HG03064 (cell line): ENCODE results near the gene RORB.

Experiments
- ATAC-seq: cut with Tn5 transposase; IDR thresholded peaks from one replicate; pipeline ENCODE4 v1.9.1; 2021; ENCODE audit warnings: low read depth; ENCODE audit not compliant: unreplicated experiment

RORB gene

GRCh38 chr9:74577956-74578355, 80.8 kb downstream of the RORB start:
- no peak for ATAC-seq

- no peak for ATAC-seq
Measured at GRCh38 chr9:74589576-74589975, 92.4 kb downstream of the RORB start.

GRCh38 chr9:74595286-74595685, 98.2 kb downstream of the RORB start:
- no peak for ATAC-seq

- no peak for ATAC-seq
Measured at GRCh38 chr9:74598874-74599273, 101.7 kb downstream of the RORB start.

- ATAC-seq, result no peak
Measured at GRCh38 chr9:74609671-74610405, 112.7 kb downstream of the RORB start.

- no peak for ATAC-seq
Measured at GRCh38 chr9:74610523-74611061, 113.5 kb downstream of the RORB start.

GRCh38 chr9:74630228-74630627, 133.1 kb downstream of the RORB start:
- no peak for ATAC-seq

- ATAC-seq, result no peak
Measured at GRCh38 chr9:74639112-74639511, 142.0 kb downstream of the RORB start.

- no peak for ATAC-seq
Measured at GRCh38 chr9:74642376-74642775, 145.2 kb downstream of the RORB start.

GRCh38 chr9:74643303-74643923, 146.3 kb downstream of the RORB start:
- ATAC-seq, result no peak

GRCh38 chr9:74644023-74644422, 146.9 kb downstream of the RORB start:
- ATAC-seq, result no peak

- no peak for ATAC-seq
Measured at GRCh38 chr9:74645007-74645639, 148.0 kb downstream of the RORB start.

- ATAC-seq, result no peak
Measured at GRCh38 chr9:74653410-74654080, 156.4 kb downstream of the RORB start.

GRCh38 chr9:74662674-74663073, 165.5 kb downstream of the RORB start:
- ATAC-seq, result no peak

- ATAC-seq, result no peak
Measured at GRCh38 chr9:74663439-74663838, 166.3 kb downstream of the RORB start.

- ATAC-seq, result no peak
Measured at GRCh38 chr9:74666625-74667316, 169.6 kb downstream of the RORB start.

- no peak for ATAC-seq
Measured at GRCh38 chr9:74672237-74672636, 175.1 kb downstream of the RORB start.

GRCh38 chr9:74674077-74674476, 176.9 kb downstream of the RORB start:
- no peak for ATAC-seq

- ATAC-seq, result no peak
Measured at GRCh38 chr9:74681906-74682305, 184.8 kb downstream of the RORB start.

- no peak for ATAC-seq
Measured at GRCh38 chr9:74683322-74683721, 186.2 kb downstream of the RORB start.
